HEK293 (cell line): Measurements from ENCODE around the gene KRTAP13-1.

Source experiments
- CTCF ChIA-PET: fragments of 350-600 bp; formaldehyde crosslinking; extraction: SDS; loops from one replicate; lab custom pipeline; 2021; ENCODE audit warnings: antibody characterized with exemption; lab: Yijun Ruan, JAX
- POLR2A ChIA-PET: fragments of 300-600 bp; formaldehyde crosslinking; extraction: SDS; loops from one replicate; lab custom pipeline; 2020; ENCODE audit warnings: antibody characterized with exemption, inconsistent platforms; lab: Yijun Ruan, JAX
- H3K27ac ChIP-seq: fragments of 200-500 bp; sonication (Bioruptor generic); 2 replicates; pipeline ENCODE4 v1.5.1; 2014; ENCODE audit warnings: low read depth, low read length, control low read depth, inconsistent platforms; ENCODE audit errors: extremely low read depth
- H3K36me3 ChIP-seq, 2 experiments: fragments of 200-500 bp in 1 of 2; sonication (Bioruptor generic) in 1 of 2; 1 replicate in 1 of 2; 2 replicates in 1 of 2; pipeline ENCODE4 v1.5.1; 2014 to 2017; ENCODE audit warnings: inconsistent platforms in 2 of 2, low read length in 2 of 2; ENCODE audit not compliant: control insufficient read depth in 2 of 2, insufficient read depth in 1 of 2
- H3K4me1 ChIP-seq: fragments of 200-500 bp; sonication (Bioruptor generic); 2 replicates; pipeline ENCODE4 v1.5.1; 2014; ENCODE audit warnings: mild to moderate bottlenecking, low read length, inconsistent platforms; ENCODE audit not compliant: control insufficient read depth, insufficient read depth
- H3K4me3 ChIP-seq: 2 replicates; pipeline ENCODE4 v1.5.1; 2011; ENCODE audit warnings: low read depth, mild to moderate bottlenecking, control low read depth, low read length, moderate library complexity
- H3K9me3 ChIP-seq: fragments of 200-500 bp; sonication (Bioruptor generic); 2 replicates; pipeline ENCODE4 v1.5.1; 2014; ENCODE audit warnings: low read depth, low read length, inconsistent platforms; ENCODE audit not compliant: control insufficient read depth, insufficient read depth
- ELK4 ChIP-seq: IDR thresholded peaks from 2 replicates; pipeline ENCODE4 v1.6.1; 2011; ENCODE audit warnings: mild to moderate bottlenecking, low read depth, low read length, borderline replicate concordance
- HOXA7 ChIP-seq: sonication (generic); formaldehyde crosslinking; IDR thresholded peaks from 2 replicates; pipeline ENCODE4 v1.8.1; 2022; ENCODE audit warnings: missing genetic modification reagents, borderline replicate concordance
- KLF1 ChIP-seq: fragments of 450-650 bp; formaldehyde crosslinking; IDR thresholded peaks from 2 replicates; pipeline ENCODE4 v1.5.1; 2016; ENCODE audit warnings: missing biosample characterization, missing genetic modification characterization
- MZF1 ChIP-seq: fragments of 450-650 bp; formaldehyde crosslinking; IDR thresholded peaks from 2 replicates; pipeline ENCODE4 v1.5.1; 2017; ENCODE audit warnings: missing biosample characterization, missing genetic modification characterization, borderline replicate concordance
- PRDM4 ChIP-seq: fragments of 450-650 bp; formaldehyde crosslinking; IDR thresholded peaks from 2 replicates; pipeline ENCODE4 v1.5.1; 2017; ENCODE audit warnings: missing biosample characterization, missing genetic modification characterization
- SETDB1 ChIP-seq: IDR thresholded peaks from one replicate; pipeline ENCODE4 v1.6.1; 2017; ENCODE audit warnings: mild to moderate bottlenecking, low read length, moderate library complexity, mixed read lengths; ENCODE audit not compliant: insufficient read length
- TRIM28 ChIP-seq: IDR thresholded peaks from 2 replicates; pipeline ENCODE4 v1.6.1; 2011; ENCODE audit warnings: low read length, control low read depth, borderline replicate concordance
- WT1 ChIP-seq: fragments of 450-650 bp; formaldehyde crosslinking; IDR thresholded peaks from 2 replicates; pipeline ENCODE4 v1.5.1; 2016; ENCODE audit warnings: missing biosample characterization, missing genetic modification characterization
- ZNF114 ChIP-seq: fragments of 450-650 bp; formaldehyde crosslinking; IDR thresholded peaks from 2 replicates; pipeline ENCODE4 v1.5.0; 2017; ENCODE audit warnings: missing biosample characterization, missing genetic modification characterization
- ZNF140 ChIP-seq: fragments of 450-650 bp; formaldehyde crosslinking; IDR thresholded peaks from 2 replicates; pipeline ENCODE4 v1.5.1; 2016; ENCODE audit warnings: missing biosample characterization, missing genetic modification characterization
- ZNF16 ChIP-seq: fragments of 450-650 bp; formaldehyde crosslinking; IDR thresholded peaks from 2 replicates; pipeline ENCODE4 v1.5.1; 2016; ENCODE audit warnings: low read depth, missing biosample characterization, missing genetic modification characterization
- ZNF174 ChIP-seq: fragments of 450-650 bp; formaldehyde crosslinking; IDR thresholded peaks from 2 replicates; pipeline ENCODE4 v1.5.0; 2017; ENCODE audit warnings: missing biosample characterization, mild to moderate bottlenecking, missing genetic modification characterization
- ZNF394 ChIP-seq: fragments of 450-650 bp; formaldehyde crosslinking; IDR thresholded peaks from 2 replicates; pipeline ENCODE4 v1.5.1; 2016; ENCODE audit warnings: missing biosample characterization, missing genetic modification characterization, mild to moderate bottlenecking, moderate library complexity, borderline replicate concordance
- ZNF518A ChIP-seq: fragments of 450-650 bp; formaldehyde crosslinking; conservative IDR thresholded peaks from 2 replicates; pipeline ENCODE4 v1.5.1; 2016; ENCODE audit warnings: low read depth, missing biosample characterization, missing genetic modification characterization
- ZNF521 ChIP-seq: fragments of 450-650 bp; formaldehyde crosslinking; IDR thresholded peaks from 2 replicates; pipeline ENCODE4 v1.5.1; 2017; ENCODE audit warnings: missing biosample characterization, mild to moderate bottlenecking, missing genetic modification characterization
- ZNF560 ChIP-seq: fragments of 450-650 bp; formaldehyde crosslinking; IDR thresholded peaks from 2 replicates; pipeline ENCODE4 v1.5.1; 2017; ENCODE audit warnings: missing biosample characterization, missing genetic modification characterization, borderline replicate concordance
- ZNF561 ChIP-seq: fragments of 450-650 bp; IDR thresholded peaks from 2 replicates; pipeline ENCODE4 v1.5.1; 2018; ENCODE audit warnings: missing biosample characterization, missing genetic modification characterization, borderline replicate concordance
- ZNF704 ChIP-seq: fragments of 450-650 bp; formaldehyde crosslinking; IDR thresholded peaks from 2 replicates; pipeline ENCODE4 v1.5.1; 2016; ENCODE audit warnings: missing biosample characterization, missing genetic modification characterization
- ZNF837 ChIP-seq: fragments of 450-650 bp; formaldehyde crosslinking; IDR thresholded peaks from 2 replicates; pipeline ENCODE4 v1.5.1; 2016; ENCODE audit warnings: missing biosample characterization, missing genetic modification characterization

Gene KRTAP13-1

GRCh38 chr21:30408782-30409494 is 13.1 kb downstream of the KRTAP13-1 start (continued):
- TF ChIP-seq KLF1 (no peak), ZNF518A (tag by site-specific recombination) (0 out of 2 replicates have a peak, but pooled peaks have one; percentile 30), ZNF837 (tag by site-specific recombination) (no peak), ZNF521 (tag by site-specific recombination) (no peak), ZNF704 (tag by site-specific recombination) (no peak), ZNF114 (no peak), HOXA7 (CRISPR knock-in tag) (no peak), ZNF174 (tag by site-specific recombination) (no peak), ZNF394 (peak; percentile 65; the same call in 1 of the 2 replicates), TRIM28 (peak; percentile 80; the same call in 1 of the 2 replicates), ZNF561 (tag by site-specific recombination) (no peak), ZNF140 (tag by site-specific recombination) (no peak), ZNF16 (tag by site-specific recombination) (no peak), PRDM4 (tag by site-specific recombination) (no peak), ZNF560 (tag by site-specific recombination) (no peak), MZF1 (tag by site-specific recombination) (no peak), WT1 (no peak)

- CTCF ChIA-PET = interaction anchor here (0.8 kb wide), 1 partner anchor 17 kb away, joined by 5 read pairs; no protein-coding TSS in a partner anchor
- no peaks in the 10 kb centered on the region; the same call in 1 of the 2 replicates for H3K9me3 ChIP-seq
- POLR2A ChIA-PET = no interaction called here
Observed at GRCh38 chr21:30415993-30416392, 20.2 kb downstream of the KRTAP13-1 start.

More at GRCh38 chr21:30415993-30416392, 20.2 kb downstream of the KRTAP13-1 start:
- no peaks in the 10 kb centered on the region for H3K4me1 ChIP-seq
- TF ChIP-seq SETDB1 (peak; percentile 94), TRIM28 (peak; percentile 79; the same call in 1 of the 2 replicates), ELK4 (no peak)
- TF ChIP-seq, all 188 proteins: peak for 2
- Histone ChIP-seq H3K36me3 (no peaks in the 10 kb centered on the region), H3K27ac (no peak overlapping the region), H3K4me3 (no peak overlapping the region)
